ENCODE results near the gene GTF2H4. TPM values are rescaled to one million over a fixed set of nuclear protein-coding genes. Genes with fewer than 3 reads are reported as not detected.

The GTF2H4 gene
- total and polyA plus RNA-seq, 2 of the 8 experiments (the other 6 are each of a cell fraction or from before 2014, with no cell fraction given), result 42.3 to 53.4 TPM

DNA sequence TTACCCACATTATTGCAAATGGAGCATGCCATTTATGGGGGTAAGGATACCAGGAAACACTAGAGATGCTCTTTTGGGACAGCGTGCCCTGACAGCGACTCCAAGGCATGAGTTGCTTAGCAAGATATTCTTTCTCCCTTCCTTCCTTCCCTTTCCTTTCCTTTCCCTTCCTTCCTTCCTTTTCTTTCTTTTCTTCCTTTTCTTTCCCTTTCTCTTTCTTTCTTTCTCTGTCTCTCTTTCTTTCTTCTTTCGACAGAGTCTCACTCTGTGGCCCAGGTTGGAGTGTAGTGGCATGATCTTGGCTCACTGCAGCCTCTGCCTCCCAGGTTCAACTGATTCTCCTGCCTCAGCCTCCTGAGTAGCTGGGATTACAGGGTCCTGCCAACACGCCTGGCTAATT lies 36.0 kb downstream of the GTF2H4 start (continued):
- TF ChIP-seq TAF7 (optimal IDR thresholded peaks at IDR 0.05; ENCODE audit: borderline replicate concordance, low read depth, low read length), result no peak
- no peak for TF ChIP-seq SP1 (IDR thresholded peaks at IDR 0.05; ENCODE audit: low read depth, low read length)
- no peak for TF ChIP-seq BACH1 (IDR thresholded peaks at IDR 0.05; ENCODE audit: low read length)

All from H1 (cell line).